GM18519 (cell line): ENCODE data around the gene FOXP1.

Experiments used
- ATAC-seq: cut with Tn5 transposase; IDR thresholded peaks from one replicate; pipeline ENCODE4 v1.9.1; 2021; ENCODE audit warnings: mild to moderate bottlenecking, moderate library complexity; ENCODE audit not compliant: unreplicated experiment, low FRiP score

Gene FOXP1

DNA sequence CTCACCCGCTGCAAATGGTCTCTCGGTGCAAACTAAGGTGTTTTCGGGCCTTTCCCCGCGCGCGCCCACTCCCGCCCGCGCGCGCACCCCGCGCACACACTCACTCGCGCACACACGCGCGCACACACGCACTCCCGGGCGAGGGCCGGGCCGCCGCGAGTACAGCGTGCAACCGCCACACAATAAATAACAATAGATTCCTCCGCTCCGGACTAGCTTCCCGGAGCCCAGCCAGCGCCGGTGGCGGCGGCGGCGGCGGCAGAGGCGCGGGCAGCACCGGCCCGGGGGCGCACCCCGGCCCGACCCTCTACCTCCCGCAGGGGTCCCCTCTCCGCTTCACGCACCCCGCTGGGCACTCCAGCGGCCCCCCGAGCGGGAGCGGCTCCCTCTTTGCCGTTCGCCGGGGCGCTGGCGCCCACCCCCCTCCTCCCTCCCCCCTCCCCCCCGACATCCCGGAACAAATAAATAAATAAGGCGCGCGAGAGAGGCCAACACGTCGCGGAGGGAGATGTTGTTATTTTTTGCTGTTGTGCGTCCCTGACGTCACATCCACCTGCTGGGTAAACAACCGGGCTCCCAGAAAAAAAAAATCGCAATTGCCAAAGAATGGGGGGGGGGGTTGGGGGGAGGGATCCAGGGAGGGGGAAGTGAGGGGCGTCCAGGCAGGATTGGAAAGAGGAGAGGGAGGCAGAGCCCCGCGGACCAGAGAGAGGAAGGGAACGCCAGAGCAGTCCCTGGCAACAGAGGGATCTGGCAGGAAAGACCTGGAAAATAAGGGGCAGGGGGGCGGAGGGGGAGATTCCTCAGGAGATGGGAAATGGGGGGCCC lies at the start of gene FOXP1:
TSS of gene FOXP1 (minus strand) at position 163 of the 828 bp plus-strand sequence. CDS start 385,347 bp downstream, outside the sequence.
- no peak for ATAC-seq

DNA sequence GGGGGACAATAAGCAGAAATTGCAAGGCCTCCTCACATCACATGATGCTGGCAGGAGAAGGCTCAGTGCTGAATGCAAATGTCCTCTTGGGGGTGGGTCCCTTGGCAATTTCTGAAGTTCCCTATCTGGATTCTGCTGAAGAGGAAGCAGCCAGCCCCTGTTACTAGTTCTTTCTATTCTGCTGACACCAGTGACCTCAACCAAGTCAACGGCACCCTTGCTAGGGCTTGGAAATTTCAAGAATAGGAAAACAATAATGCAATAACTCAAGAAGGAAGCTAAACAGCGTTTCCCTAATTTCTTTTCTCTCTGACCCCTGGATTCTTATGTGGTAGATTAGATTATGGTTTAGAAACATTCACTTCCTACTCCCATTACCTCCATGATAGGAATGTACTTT lies 46.2 kb upstream of the FOXP1 start:
- ATAC-seq = no peak

DNA sequence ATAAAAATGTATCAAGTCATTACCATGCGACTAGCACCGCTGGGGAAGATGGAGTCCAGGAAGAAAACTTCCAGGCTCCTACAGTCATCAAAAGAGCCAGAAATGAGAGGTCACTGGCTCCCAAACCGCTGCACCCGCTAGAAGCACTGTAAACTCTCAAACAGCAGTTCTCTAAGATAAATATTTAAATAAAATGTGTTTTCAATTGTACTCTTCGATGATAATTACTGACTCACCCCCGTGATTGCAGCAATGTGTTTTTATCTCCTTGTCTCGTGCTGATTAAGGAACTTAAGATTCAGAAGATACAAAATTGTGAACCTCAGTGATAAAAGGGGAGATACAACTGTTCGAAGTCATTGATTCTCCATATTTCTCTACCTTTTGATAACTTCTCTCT lies 45.8 kb upstream of the FOXP1 start:
- no peak for ATAC-seq

DNA sequence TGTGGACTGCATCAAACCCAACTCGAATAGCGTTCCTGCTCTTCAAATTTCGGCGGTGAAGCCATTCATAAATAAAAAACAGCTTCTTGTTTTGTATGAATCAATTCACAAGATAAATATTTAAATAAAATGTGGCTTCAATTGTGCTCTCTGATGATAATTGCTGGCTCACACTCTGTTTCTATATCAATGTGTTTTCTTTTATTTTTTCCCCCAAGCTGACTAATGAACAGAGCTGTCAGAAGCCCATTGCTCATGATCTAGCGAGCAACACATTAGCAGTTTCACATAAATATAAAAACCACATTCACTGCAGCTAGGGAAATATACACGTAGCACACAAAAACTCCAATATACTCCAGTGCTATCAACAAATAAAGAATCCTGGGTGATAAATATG lies 45.0 kb upstream of the FOXP1 start:
- no peak for ATAC-seq

DNA sequence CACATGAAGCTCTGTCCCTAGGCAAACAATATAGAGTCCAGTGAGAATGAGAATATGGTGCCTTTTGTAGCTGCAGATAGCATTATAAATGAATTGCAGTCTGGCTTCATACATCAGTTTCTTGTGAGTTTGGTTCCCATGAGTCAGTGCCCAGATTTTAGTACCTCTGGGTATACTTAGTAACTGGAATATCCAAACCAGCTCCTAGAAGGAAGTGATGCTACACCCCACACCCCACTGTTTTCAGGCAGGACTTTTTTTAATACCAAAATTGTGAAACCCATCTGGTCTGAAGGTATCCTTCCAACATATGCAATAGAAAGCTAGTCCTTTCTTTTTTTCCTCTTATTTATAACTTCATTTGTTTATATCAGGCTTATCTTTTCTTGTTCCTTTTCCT lies 42.1 kb upstream of the FOXP1 start:
- ATAC-seq = no peak

DNA sequence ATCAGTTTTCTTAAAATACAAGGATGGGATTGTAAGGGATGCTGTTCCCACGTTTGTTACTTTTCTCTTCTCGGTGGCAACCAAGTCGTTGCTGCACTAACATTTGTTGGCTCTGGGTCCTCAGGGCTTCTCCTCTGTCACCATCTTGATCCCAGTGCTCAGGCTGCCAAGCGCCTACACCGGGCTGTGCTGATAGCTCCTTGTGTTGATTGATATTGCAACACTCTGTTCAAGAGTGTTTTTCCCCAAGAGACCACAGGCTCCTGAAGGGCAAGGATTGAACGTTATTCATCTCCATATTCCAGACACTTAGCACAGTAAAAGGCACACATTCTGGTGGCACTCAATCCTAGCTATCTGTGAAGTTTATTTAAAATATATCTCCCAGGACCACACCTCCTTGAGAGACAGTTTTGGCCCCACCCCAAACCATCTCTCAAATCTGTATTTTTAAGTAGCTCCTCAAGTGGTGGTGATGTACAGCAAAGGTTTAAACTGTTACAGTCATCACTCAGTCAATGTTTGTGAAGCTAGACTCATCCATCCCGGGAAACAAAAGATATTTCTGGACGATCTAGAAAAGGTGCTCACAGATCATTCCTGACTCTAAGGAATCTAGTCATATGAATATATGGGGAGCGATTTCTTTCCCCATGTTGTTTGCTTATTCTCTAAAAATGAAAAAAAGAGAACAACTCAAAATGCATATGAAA lies 38.5 kb upstream of the FOXP1 start:
- no peak for ATAC-seq

DNA sequence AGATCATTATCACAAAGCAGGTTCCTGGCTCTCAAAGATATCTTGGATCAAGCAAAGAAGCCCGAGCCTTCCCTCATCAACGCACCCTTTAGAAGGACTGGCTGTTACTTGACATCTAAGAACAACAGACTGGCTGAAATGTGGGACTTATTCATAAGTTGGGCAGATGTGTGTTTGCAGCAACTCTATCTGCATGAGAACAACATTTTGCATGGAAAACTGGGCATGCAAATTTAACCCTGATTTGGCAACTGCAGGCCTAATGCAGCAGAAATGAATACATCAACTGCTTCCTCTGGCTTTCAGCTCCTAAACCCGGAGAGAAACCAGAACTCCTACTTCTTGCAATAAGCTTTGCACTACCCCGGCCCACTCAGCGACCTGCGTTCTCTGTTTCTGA lies 35.0 kb upstream of the FOXP1 start:
- no peak for ATAC-seq

DNA sequence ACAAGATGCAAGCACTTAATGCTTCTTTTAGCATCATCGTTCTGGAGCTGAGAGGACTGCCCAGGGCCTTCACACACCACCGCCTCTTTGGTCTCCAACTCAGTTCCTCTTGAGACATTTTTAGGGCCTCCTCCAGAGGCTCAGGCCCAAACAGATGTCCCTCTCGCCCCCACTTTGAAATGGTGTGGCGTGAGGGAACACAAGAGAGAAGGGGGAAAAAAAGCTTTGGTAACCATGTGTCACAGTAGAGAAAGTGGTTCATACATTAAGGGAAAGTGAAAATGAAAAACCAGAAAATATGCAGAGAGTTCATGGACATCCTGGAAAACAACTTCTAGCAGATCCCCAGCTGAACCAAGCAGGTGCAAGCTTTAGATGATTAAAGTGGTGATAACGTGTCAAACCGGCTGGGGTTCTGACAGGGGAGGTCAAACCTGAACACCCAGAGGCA lies 33.1 kb upstream of the FOXP1 start:
- no peak for ATAC-seq

DNA sequence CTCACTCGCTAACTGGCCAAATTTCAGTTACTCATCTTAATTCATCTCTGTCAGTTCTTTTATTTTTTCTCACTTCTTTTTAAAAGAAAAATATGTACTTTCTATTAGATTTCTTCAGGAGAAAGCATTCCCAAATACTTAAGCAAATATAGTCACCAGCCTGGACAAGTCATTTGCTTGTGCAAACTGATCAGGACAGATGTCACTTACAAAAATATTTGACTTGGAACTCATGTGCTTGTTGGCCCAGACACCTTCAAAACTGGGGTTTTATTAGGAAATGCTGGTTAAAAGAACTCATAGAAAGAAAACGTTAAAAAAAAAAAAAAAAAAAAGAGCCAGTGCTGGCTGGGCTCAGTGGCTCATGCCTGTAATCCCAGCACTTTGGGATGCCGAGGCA lies 31.3 kb upstream of the FOXP1 start:
- ATAC-seq = no peak

DNA sequence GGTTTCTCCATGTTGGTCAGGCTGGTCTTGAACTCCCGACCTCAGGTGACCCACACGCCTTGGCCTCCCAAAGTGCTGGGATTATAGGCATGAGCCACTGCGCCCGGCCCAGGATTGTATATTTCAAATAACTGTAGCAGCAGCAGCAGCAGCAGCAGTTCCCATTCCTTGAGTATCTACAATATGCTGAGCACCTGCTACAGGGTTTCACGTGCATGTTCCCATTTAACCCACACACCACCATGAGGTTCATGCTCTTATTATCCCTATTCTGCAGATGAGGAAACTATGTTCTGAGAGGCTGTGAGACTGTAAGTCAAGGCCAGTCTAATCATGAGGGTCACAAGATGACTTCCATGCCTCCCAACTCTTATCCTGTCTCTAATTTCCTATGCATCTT lies 30.9 kb upstream of the FOXP1 start:
- no peak for ATAC-seq

DNA sequence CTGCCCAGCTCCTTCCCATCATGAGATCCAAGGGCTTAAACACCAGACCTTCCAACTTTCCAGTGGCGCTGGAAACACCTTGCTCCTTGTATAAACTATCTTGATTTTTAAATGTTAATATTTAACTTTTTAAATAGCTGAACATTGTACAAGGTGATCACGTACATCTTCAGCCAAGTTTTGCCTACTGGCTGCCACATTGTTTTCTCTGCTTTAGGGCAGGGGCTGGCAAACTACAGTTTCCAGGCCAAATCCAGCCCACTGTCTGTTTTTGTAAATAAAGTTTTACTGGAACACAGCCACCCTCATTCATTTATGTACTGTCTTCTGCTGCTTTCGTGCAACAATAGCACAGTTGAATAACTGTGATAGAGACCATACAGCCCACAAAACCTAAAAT lies 27.6 kb upstream of the FOXP1 start:
- no peak for ATAC-seq

DNA sequence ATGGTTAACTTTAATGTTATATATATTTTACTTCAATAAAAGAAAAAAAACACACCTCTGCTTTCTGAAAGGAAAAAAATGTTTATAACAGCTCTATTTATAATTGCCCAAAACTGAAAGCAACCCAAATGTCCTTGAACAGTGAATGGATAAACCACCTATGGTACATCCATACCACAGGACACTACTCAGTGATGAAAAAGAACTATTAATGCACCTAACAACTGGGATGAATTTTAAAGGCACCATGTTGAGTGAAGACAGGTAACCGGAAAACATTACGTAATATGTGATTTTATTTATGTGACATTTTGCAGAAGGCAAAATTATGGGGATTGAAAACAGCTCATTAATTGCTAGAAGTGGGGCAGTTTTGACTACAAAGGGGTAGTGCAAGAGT lies 23.8 kb upstream of the FOXP1 start:
- no peak for ATAC-seq

DNA sequence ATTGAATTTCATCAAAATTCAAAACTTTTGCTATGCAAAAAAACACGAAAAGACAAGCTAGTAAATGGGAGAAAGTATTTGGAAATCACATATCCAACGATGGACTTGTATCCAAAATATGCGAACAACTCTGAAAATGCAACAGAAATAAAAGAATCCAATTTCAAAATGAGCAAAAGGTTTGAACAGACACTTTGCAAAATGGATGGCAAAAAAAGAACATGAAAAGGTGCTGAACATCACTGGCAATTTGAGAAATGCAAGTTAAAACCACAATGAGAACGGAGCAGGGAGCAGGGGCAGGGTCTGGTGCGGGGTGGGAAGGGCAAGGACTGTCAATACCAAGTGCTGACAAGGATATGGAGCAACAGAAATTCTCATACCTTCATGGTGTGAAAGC lies 23.1 kb upstream of the FOXP1 start:
- ATAC-seq = no peak

DNA sequence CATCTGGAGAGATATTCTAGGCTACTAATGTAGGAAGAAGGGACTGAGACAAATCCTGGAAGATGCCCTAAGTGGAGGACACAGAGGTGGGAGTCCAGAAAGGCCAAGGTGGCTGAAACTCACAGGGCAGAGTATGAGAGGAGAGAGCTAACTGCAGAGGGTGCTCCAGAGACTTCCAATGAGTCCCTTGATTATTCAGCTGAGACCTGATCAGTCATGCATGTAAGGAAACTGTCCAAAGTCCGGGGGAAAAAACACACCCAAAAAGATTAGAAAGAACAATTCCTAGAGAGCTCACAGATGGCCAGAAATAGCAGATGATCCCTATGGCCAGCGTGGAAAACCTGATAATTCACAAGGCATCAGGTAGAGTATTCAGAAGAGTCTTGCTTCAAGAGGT lies 18.7 kb upstream of the FOXP1 start:
- ATAC-seq = no peak

DNA sequence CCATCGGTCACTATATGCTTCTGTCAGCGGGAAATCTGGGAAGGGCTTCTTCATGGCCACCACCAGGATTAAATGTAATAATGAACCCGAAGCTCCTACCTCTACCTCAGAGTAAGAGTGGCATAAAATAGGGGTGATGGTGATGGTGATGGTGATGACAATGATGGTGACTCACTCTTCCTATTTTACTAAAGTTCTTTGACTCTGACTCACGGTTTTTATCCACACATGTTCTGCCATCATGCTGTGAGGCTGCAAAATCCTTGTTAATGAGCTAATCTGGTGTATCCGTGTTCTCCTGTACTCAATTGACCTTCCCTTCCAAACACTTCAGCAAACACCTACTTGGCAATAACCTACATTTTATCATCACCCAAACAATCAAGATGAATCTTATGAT lies 18.3 kb upstream of the FOXP1 start:
- no peak for ATAC-seq

DNA sequence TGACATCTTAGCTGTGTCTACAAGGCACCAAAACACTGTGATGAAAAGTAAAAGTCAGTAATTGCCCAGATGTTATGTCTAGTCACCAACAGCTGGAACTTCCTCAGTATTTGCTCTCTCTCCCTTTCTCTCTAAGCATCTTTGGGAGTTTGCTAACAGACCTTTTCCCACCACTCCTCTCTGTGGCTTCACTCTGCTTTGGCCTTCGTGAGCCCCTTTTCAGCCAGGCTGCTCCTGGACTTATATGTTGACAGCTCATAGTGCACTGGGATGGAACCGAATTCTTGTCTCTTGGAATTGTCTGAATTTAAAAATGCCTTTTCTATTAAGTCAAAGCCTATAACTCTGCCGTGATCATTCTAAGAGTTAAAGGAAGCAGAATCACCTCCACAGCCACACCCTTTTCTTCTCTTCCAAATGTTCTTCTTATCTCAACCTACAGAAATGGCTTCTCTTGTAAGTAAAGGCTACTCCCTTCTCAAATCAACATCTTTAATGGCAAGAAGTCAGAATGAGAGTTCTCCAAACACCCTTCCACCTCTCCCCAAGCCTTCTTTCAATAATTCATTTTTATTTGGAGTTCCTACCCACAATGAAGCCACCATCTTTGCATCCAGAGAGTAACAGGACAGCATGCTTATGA lies 17.2 kb upstream of the FOXP1 start:
- ATAC-seq = no peak

DNA sequence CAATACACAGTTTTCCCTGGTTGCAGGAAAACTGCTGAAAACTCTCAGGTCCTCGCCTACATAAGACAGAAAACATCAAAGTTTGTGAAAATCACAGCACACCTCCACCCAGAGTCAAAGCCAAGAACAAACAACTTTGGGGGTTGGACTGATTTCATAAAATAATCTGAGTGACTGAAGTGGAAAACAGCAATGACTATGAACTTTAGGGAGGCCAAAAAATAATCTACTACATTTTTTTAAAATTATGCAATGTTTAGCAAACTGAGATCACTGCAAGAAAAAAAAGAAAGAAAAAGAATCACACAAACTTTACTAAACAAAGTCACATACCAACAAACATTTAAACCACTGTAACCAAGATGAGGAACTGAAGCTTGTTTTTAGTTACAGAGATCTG lies 15.9 kb upstream of the FOXP1 start:
- no peak for ATAC-seq

DNA sequence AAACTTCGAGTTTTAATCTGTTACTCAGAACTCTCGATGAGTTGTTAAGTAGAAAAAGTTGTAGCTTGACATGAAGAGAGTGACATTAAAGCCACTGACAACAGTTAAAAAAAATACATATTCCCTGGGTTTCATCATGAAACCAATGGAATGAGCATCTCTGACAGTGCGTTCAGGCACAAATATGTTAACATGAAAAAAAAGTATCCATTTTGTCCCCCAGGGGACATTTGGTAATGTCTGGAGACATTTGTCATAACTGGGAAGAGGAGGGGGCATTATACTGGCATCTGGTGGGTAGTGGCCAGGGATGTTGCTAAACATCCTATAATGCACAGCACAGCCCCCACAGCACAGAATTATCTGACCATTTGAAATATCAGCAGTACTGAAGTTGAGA lies 14.8 kb upstream of the FOXP1 start:
- no peak for ATAC-seq

DNA sequence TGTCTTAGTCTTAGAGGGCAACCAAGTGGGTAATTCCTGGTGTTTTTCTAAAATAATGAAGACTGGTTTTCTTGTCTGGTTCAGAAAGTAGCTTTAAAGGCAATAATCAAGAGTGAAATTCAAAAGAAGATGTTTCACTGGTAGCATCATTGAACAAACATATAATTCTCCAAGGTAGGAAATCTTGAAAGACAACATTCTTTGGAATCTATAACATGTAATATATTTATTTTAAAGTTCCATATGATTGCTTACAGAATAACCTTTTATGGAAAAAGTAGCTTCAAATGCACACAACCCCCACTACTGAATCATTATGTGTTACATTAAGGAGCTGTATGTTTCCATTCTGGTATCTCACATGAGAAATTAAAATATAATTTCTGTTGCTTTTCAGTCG lies 13.8 kb upstream of the FOXP1 start:
- no peak for ATAC-seq

DNA sequence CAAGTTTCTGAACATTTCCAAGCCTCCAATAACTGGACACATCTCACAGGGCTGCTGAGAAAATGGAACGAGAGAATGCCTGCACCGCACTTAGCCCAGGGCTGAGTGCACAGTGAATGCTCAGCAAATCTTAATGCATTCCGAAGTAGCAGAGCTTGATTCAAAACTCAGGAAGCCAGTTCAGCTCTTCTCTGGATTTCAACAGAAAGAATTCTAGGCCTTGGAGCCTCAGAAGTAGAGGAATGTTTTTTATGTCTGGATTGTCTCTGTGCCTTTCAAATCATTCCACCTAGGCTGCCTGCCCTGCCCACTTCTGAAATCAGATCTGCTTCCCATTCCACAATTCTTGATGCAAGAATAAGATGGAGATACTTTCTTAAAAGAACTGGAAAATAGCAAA lies 9.6 kb upstream of the FOXP1 start:
- no peak for ATAC-seq

DNA sequence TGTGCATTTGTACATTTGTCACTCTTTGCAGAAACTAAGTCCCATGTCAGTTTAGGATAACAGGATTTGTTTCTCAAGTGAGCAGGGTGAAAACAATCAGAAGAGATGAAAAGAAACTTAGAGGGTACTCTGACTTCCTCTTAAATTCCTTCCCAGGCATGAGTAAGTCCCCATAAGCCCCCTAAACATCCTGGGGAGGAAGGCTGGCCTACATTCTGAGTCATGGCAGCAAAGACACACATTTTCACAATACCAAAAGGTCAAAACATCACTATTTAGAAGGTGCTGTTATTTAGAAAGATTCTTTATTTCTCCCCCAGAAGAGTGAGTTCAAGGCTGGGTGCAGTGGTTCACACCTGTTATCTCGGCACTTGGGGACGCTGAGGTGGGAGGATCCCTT lies 7.6 kb upstream of the FOXP1 start:
- no peak for ATAC-seq

DNA sequence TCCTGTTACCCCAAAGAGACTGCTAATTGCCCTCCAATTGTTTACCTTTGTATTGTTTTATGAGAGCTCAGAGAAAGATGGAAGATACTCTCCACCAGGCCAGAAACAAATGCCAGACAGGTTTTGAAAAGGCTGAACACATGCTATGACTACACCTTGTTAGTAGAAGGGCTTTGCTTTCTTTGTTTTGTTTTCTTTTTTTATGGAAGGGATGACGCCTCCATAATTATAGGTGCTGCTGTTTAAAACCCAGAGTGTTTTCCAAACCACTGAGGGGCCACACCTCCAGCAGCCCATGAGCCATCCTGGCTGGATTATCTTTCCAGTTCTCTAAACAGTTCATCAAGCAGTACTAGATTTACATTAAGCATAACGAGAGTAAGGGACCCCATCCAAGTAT lies 5.6 kb upstream of the FOXP1 start:
- ATAC-seq = no peak
